NCI-H2081 (cell line): Measurements from ENCODE around the gene JADE1.
A peak's percentile ranks its signal among the peaks of the same experiment; 100 is the strongest.

ENCODE experiments used
- DNase-seq, 2 experiments: peaks; one replicate each; lab custom pipeline; 2025; lab: John Stamatoyannopoulos, UW

The JADE1 gene

GRCh38 chr4:128810871-128811570, 1.5 kb downstream of the JADE1 start:
- DNase-seq = peak; percentile 81 to 88

- DNase-seq = peak; percentile 84 to 89
Observed at GRCh38 chr4:128811571-128812441, 2.3 kb downstream of the JADE1 start.

- DNase-seq = peak; percentile 62 to 67
Observed at GRCh38 chr4:128812442-128813235, 3.1 kb downstream of the JADE1 start.

GRCh38 chr4:128813965-128814364, 4.5 kb downstream of the JADE1 start:
- DNase-seq = no peak

- no peak for DNase-seq
Observed at GRCh38 chr4:128818442-128818841, 8.9 kb downstream of the JADE1 start.

- DNase-seq = no peak
Observed at GRCh38 chr4:128819082-128819742, 9.7 kb downstream of the JADE1 start.

GRCh38 chr4:128820671-128821070, 11.2 kb downstream of the JADE1 start:
- no peak for DNase-seq

- DNase-seq = no peak
Observed at GRCh38 chr4:128821151-128821550, 11.7 kb downstream of the JADE1 start.

- DNase-seq = no peak
Observed at GRCh38 chr4:128823025-128823661, 13.6 kb downstream of the JADE1 start.

GRCh38 chr4:128825226-128825625, 15.7 kb downstream of the JADE1 start:
- no peak for DNase-seq

GRCh38 chr4:128827296-128827695, 17.8 kb downstream of the JADE1 start:
- no peak for DNase-seq

GRCh38 chr4:128830906-128831503, 21.5 kb downstream of the JADE1 start:
- DNase-seq = no peak

GRCh38 chr4:128831531-128832242, 22.2 kb downstream of the JADE1 start:
- DNase-seq = peak; percentile 4 to 59

- no peak for DNase-seq
Observed at GRCh38 chr4:128832243-128832625, 22.7 kb downstream of the JADE1 start.

- no peak for DNase-seq
Observed at GRCh38 chr4:128835498-128836222, 26.2 kb downstream of the JADE1 start.

- no peak for DNase-seq
Observed at GRCh38 chr4:128837198-128837597, 27.7 kb downstream of the JADE1 start.

GRCh38 chr4:128837679-128838078, 28.2 kb downstream of the JADE1 start:
- no peak for DNase-seq

- no peak for DNase-seq
Observed at GRCh38 chr4:128840711-128841318, 31.3 kb downstream of the JADE1 start.

- no peak for DNase-seq
Observed at GRCh38 chr4:128841402-128841801, 31.9 kb downstream of the JADE1 start.
